GM04504 (cell line): ENCODE results near the gene POMC.
"Not testable (repeated sequence)": the region's sequence is repeated elsewhere in the genome, so short reads cannot be mapped to it uniquely, and the experiment has no call there.

Experiments
- DNase-seq: peaks from one replicate; pipeline ENCODE4 v3.0.0-alpha.2; 2012; ENCODE audit warnings: low read depth

The POMC gene

DNA sequence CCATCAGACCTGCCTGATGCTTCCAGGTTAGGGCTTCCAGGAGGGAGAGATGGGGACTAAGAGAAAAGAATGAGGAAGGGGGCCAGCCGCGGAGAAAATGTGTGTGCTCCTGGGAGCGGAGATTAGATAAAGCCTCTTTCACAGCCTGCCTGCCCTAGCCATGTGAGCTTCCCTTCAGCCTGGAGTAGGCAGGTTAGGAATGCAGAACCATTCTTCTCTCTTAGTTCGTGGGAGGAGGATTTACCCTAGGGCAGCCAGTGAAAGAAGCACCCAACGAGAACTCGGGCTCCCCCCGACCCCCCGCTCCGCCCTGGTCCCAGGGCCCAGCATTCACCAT lies 36.1 kb downstream of the POMC start:
- no peak for DNase-seq

DNA sequence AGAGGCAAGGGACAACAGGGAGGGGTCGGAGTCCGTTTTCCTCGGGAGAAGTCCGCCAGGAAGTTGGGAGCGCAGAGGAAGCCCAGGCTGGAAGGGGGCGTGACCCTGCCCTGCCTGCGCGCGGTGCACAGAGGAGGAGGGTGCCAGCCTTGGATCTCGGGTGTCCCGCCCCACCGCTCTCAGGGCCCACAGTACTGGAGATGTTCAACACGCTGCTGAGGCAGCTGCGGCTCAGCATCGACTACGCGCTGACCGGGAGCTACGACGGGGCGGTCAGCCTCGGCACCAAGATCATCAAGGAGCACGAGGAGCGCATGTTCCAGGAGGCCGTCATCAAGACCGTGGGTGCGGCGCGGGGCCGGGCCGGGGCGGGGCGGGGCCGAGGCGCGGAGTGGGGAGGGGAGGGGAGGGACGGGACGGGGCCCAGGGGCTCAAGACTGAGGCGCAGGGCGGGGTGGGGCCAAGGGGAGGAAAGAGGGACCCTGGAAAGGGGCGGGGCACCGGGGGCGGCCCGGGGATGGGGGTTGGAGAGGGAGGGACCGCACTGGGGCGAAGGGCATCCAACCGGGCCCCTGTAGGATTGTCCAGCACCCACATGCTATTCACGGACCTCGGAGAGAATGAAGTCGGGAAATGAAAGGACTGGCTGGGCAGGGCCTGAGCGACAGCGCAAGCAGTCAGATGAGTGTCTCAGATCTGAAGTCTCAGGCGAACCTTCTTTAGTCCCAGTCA lies 36.6 kb downstream of the POMC start:
- no peak for DNase-seq

DNA sequence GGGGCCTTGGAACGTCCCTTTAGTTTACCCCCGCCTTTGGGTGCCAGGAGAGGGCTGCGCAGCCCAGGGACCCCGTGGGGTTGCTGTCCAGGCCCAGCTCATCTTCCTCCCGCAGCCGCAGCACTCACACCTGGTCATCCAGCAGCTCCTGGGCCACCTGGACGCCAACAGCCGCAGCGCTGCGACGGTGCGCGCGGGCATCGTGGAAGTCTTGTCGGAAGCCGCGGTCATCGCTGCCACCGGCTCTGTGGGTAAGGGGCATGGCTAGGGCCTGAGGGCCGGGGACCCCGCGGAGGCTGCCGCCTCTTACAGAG lies 37.2 kb downstream of the POMC start:
- no peak for DNase-seq

DNA sequence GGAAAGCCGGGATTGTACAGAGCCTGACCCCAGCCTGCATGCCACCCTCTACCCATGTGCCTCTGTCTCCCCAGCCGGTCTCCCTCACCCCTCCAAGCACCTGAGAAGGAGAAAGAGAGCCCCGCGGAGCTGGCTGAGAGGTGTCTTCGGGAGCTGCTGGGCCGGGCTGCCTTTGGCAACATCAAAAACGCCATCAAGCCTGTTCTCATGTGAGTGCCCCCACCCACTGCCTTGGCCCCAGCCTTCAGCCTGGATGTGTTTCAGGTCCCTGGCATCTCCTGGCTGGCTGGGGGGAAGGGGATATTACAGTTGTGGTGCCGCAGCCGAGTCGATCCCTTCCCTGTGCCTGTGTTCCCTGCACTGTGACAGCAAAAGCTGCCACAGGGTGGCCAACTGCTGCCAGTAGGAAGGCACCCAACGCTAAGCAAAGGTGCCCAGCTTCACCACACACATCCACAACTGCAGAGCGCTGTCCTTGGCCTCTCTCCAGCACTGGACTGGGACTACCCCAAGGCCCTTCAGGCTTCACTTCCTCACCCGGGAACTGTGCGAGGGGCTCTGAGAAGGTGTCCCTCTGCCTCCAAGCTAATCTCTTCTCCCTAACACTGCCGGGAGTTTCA lies 38.4 kb downstream of the POMC start:
- DNase-seq, result no peak

DNA sequence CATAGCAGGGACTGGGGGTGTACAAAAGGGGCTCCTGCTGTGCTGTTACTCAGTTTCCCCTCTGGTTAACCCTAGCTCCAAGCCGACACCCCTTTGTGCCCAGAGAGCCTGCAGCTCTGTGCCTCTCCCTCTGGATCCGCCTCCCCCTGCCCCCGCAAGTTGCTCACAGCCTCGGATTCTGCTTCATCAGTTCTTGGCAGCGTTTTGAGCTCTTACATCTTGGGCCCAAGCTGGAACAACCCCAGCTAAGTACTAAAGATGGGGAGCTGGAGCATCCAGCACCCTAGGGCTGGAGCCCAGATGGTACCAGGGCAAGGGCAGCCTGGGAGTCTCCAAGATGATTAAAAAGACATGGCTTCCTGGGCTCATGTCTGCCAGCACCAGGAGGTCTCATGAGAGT lies 40.7 kb downstream of the POMC start:
- DNase-seq, result peak; percentile 32

DNA sequence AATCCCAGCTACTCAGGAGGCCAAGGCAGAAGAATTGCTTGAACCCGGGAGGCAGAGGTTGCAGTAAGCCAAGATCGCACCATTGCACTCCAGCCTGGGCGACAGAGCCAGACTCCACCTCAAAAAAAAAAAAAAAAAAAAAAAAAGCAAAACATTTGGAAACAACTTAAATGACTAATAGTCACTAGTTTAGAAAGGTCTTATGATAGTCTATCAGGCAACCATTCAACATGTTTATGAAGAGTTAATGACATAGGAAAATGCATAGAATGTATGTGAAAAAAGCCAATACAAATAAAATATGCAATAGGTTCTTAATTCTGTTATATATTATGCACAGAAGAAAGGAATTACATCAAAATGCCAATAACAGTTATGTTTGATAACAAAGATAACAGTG lies 41.3 kb downstream of the POMC start:
- not testable (repeated sequence) for DNase-seq

DNA sequence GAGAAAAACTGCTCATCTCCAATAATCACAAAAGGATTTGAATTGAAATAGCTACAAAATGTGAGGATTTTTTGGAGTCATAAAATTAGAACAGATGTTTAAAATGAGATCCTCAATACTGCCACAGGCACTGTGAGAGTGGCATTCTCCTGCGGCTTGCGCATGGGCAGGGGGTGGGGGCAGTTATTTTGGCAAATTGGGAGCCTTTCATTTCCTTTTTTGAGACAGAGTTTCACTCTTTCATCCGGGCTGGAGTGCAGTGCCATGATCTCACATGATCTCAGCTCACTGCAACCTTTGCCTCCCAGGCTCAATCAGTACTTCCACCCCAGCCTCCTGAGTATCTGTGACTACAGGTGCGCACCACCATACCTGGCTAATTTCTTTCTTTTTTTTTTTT lies 42.4 kb downstream of the POMC start:
- DNase-seq, result no peak

DNA sequence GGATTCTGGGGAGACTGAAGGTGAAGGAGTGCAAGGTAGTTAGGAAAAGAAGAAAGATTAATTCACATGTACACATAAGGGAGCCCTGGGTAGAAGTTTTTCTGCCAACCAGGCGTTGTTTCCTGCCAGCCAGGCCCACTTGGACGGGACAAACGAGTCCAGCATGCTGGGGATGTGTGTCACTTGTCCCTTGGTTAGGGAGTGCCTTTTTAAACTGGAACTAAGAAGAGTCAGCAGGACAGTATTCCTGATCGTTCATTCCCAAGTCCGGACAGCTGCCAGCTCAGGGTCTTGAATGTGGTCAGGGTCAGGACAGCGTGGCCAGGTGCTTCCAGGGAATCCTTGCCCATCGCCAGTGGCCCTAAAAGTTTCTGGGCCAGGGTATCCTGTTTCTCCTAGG lies 43.2 kb downstream of the POMC start:
- DNase-seq, result no peak

DNA sequence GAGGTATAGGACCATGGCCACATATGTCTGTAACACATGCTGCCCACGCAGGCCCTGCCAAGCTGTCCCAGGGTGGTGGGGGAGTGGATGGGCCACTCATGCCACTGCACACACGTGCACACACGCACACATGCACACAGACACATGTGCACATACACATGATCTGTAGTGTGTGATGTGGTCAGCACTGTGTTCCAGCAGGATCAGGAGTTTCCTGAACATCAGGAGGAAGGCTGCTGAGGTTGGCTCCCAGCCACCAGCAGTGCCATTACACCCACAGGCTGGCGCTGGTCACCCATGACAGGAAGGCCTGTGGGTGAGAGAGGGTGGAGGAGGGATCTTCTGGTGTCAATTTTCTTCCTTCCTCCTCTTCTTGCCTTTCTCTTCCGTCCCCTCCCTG lies 44.7 kb downstream of the POMC start:
- DNase-seq, result no peak

DNA sequence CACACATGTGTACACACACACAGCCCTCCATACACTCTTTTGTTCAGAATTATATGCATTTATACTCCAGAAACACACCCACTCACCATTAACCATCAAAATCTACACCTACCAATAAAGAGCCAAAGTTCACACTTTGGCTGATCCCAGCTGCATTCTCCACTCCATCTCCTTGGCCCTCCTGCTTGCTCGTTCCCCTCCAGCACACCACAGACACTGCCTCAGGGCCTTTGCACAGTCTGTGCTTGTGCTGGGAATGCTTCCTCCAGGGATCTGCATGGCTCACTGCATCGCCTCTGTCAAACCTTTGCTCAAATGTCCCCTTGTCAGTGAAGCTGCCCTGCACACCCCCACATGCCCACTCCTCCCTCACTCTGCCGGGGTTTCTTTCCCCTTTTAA lies 46.0 kb downstream of the POMC start:
- no peak for DNase-seq

DNA sequence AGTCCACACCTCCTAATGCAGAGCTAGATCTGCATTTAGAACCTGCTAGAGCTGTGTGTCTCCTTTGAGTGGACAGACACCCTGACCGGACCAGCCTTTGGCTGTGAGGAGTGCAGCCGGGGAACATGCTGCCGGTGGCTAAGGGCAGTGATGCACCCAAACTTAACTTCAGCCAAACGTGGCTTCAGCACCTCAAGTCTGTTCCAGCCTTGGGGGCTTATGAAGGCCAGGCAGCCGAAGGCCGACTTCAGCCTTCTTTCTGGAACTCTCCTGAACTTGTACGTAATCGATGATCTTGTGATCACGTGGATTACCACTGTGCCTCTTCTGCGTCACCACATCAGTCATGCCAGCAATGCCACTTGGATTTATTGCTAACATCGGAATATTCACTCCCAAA lies 49.1 kb downstream of the POMC start:
- DNase-seq, result no peak

DNA sequence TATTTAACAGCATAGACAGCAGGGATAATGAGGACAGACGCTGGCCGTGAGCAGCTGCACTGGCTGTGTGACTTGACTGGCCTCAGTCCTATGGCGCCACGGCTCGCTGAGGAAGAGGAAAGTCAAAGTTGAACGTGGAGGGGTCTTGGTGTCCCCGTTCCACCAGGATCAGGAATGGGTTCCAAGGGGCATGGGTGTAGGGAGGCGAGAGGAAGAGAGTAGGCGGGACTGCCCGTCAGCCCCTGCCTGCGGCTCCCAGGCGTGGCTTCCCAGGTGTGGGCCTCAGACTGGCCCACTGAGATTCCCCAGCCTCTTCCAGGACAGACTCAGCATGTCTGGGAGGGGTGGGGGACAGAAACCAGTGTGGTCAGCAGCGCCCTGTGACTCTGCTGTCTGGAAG lies 51.4 kb downstream of the POMC start:
- no peak for DNase-seq

DNA sequence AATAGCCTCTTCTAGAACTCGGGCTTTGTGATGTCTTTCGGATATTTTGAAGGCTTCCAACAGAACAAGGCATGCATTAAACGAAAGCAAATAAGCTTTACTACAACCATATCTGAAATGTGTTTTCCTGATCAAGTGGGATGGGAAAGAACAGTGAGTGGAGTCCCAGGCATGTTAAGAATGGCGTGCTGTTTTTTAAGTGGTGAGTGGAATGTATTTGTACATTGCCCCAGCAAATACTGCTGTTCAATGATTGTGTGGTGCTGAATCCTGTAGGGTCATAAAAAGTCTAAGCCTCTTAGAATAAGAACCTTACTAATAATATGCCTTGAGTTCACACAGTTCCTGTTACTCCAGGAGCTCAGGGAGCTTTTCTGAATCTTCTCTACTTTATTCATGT lies 52.5 kb downstream of the POMC start:
- DNase-seq, result peak; percentile 11

DNA sequence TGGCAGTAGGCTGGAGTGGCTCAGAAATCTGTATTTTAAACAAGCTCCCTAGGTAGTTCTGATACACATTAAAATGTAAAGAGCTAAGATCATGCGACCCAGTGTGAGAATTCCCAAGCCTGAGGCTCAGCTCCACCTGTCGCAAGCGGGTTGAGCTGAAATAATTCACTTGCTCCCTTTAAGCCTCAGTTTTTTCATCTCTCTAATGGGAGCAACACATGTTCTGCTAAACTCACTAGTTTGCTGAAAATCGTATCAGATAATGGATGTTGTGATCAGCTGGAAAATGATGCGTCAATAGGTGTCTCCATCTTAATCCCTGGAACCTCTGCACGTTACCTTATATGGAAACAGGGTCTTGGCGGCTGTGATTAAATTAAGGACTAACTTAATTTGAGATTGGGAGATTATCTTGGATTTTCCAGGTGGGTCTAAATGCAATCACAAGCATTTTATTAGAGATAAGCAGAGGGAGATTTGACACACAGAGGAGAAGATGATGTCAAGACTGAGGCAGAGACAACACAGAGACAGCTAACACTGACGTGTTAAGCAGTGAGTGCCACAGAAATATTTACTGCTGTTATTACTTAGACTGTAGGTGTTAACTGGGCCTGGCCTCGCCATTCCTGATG lies 53.0 kb downstream of the POMC start:
- DNase-seq, result no peak

DNA sequence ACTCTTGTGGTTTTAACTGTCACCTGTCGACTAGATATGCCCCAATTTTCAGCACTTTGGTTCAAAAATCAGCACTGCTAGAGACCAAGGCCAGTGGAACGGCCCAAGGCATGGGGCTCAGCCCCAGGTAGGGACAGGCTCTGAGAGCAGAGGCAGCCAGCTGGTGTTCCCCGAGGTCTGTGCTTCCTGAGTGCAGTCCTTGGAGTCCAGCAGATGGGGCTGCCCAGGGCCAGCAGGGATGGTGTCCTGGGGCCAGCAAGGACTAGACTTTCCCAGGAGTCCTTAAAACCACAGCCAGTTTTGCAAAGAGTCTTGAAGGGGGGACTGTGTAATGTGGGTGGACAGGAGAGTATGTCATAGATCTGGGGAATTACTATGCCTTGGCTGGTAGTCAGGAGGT lies 56.3 kb downstream of the POMC start:
- peak; percentile 10 for DNase-seq
